Astrocyte (in vitro differentiated cells and primary cell): ENCODE results near the gene COL19A1.

Source experiments
- CTCF ChIP-seq: IDR thresholded peaks from 2 replicates; pipeline ENCODE4 v1.5.1; 2011; ENCODE audit warnings: low read depth, mild to moderate bottlenecking, inconsistent platforms, low read length, moderate library complexity; ENCODE audit not compliant: insufficient read depth
- EZH2 ChIP-seq: IDR thresholded peaks from 2 replicates; pipeline ENCODE4 v1.6.1; 2012; ENCODE audit warnings: mild to moderate bottlenecking, low read length, inconsistent platforms; ENCODE audit not compliant: insufficient read depth

GRCh38 chr6:69866770-69867638 is 648 bp downstream of the COL19A1 start:
- TF ChIP-seq CTCF, result no peak
- no peak for TF ChIP-seq EZH2
